Measurements from ENCODE around the gene LPP.

DNA sequence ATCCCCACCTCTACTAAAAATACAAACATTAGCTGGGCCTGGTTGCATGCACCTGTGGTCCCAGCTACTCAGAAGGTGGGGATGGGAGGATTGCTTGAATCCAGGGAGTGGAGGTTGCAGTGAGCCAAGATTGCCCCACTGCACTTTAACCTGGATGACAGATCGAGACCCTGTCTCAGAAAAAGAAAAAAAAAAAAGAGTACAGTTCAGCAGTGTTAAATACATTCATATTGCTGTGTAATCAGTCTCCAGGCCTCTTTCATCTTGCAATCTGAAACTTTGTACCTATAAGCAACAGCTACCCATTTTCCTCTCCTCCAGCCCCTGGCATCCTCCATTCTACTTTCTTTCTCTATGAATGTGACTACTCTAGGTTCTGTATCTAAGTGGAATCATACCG is 61.2 kb downstream of the LPP start:
- no peak for TF ChIP-seq CTCF (IDR thresholded peaks at IDR 0.05; ENCODE audit: borderline replicate concordance, extremely low read depth, low read length, poor library complexity, severe bottlenecking)
- no peak for TF ChIP-seq EZH2 (IDR thresholded peaks at IDR 0.05; ENCODE audit: borderline replicate concordance, low read depth, low read length, severe bottlenecking)

Data from DND-41 (cell line).